AG04449 (cell line): ENCODE results near the gene NSL1.

Experiments used
- CTCF ChIA-PET: fragments of 350-600 bp; formaldehyde crosslinking; extraction: SDS; loops from one replicate; lab custom pipeline; 2021; ENCODE audit warnings: antibody characterized with exemption; lab: Yijun Ruan, JAX
- POLR2A ChIA-PET: fragments of 400-600, 350-600 bp; formaldehyde crosslinking; extraction: SDS; loops from one replicate; lab custom pipeline; 2020; ENCODE audit warnings: antibody characterized with exemption, inconsistent platforms; lab: Yijun Ruan, JAX
- DNase-seq: peaks from one replicate; pipeline ENCODE4 v3.0.0-alpha.2; 2010; ENCODE audit warnings: low read depth, low spot score
- H3K4me3 ChIP-seq: 2 replicates; pipeline ENCODE4 v1.5.1; 2011; ENCODE audit warnings: low read depth, mild to moderate bottlenecking, control low read depth, low read length
- TF ChIP-seq, protein P1 (sequence below): IDR thresholded peaks from one replicate; pipeline ENCODE4 v1.5.1; 2011; ENCODE audit warnings: mild to moderate bottlenecking, moderate library complexity, low read length, control low read depth, inconsistent platforms; ENCODE audit not compliant: insufficient read depth; ENCODE audit errors: missing control alignments

The NSL1 gene

GRCh38 chr1:212684076-212684475 is 107.5 kb downstream of the NSL1 start:
- TF ChIP-seq, protein P1, sequence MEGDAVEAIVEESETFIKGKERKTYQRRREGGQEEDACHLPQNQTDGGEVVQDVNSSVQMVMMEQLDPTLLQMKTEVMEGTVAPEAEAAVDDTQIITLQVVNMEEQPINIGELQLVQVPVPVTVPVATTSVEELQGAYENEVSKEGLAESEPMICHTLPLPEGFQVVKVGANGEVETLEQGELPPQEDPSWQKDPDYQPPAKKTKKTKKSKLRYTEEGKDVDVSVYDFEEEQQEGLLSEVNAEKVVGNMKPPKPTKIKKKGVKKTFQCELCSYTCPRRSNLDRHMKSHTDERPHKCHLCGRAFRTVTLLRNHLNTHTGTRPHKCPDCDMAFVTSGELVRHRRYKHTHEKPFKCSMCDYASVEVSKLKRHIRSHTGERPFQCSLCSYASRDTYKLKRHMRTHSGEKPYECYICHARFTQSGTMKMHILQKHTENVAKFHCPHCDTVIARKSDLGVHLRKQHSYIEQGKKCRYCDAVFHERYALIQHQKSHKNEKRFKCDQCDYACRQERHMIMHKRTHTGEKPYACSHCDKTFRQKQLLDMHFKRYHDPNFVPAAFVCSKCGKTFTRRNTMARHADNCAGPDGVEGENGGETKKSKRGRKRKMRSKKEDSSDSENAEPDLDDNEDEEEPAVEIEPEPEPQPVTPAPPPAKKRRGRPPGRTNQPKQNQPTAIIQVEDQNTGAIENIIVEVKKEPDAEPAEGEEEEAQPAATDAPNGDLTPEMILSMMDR, result no peak
- ChIA-PET POLR2A (no interaction called here), CTCF (interaction anchor here (0.9 to 2.4 kb wide), 6 partner anchors 14 to 65 kb away, joined by 3 to 9 read pairs (median 4); no protein-coding TSS in a partner anchor)
- no peak overlapping the region for H3K4me3 ChIP-seq
- no peak for DNase-seq

GRCh38 chr1:212683357-212683722 is 108.2 kb downstream of the NSL1 start:
- TF ChIP-seq, protein P1, result no peak
- POLR2A ChIA-PET, result no interaction called here
- CTCF ChIA-PET, result interaction anchor here (1.1 to 2.4 kb wide), 3 partner anchors 15 to 39 kb away, joined by 3 to 9 read pairs (median 3); no protein-coding TSS in a partner anchor
- no peak overlapping the region for H3K4me3 ChIP-seq
- DNase-seq, result no peak

DNA sequence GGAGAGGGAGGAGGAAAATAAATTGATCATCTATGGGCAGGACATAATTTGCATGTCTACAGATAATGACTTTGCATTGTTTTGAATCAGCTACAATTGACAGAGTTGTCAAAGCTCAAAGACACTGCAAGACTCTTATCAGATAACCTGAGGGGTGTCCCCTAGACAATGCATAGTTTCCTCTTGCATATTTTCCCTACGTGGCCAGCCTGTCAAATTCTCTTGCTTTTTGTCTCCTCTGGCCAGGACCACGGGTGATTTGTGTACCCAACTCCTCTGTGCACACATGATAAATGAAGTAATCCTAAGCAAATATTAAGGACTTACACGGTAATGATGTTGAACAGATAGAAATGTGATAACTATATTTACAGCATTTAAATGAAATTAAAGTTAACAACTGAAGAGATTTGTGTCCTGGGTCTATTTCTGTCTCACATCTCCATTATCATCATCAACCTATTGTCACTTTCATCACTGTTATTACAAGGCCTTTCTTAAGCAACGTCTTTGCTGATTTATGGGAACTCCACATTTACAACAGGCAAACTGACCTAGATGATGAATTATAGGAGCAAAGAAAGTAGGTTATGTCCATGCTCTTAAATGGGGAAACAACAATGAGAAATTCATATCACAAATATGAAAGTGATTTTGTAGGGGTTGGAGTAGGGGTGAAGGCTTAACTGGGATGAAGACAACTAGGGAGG is 110.7 kb downstream of the NSL1 start:
- ChIA-PET CTCF (interaction anchor here (1.2 kb wide), 1 partner anchor 9 kb away, joined by 4 read pairs; no protein-coding TSS in a partner anchor), POLR2A (no interaction called here)
- no peak for DNase-seq
- TF ChIP-seq, protein P1, result no peak
- H3K4me3 ChIP-seq, result no peak overlapping the region

GRCh38 chr1:212678456-212679410 is 112.8 kb downstream of the NSL1 start:
- no peak for DNase-seq
- ChIA-PET CTCF (interaction anchor here (2.9 kb wide), 1 partner anchor 14 kb away, joined by 21 read pairs; no protein-coding TSS in a partner anchor), POLR2A (no interaction called here)
- TF ChIP-seq, protein P1, result no peak
- no peak overlapping the region for H3K4me3 ChIP-seq

- TF ChIP-seq, protein P1, result no peak
- no peak for DNase-seq
- ChIA-PET CTCF (interaction anchor here (1.1 to 2.9 kb wide), 4 partner anchors 10 to 201 kb away, joined by 3 to 21 read pairs (median 5); no protein-coding TSS in a partner anchor), POLR2A (no interaction called here)
- H3K4me3 ChIP-seq, result no peak overlapping the region
These were observed 114.0 kb downstream of the NSL1 start for GRCh38 chr1:212677573-212677972.
